T-helper 2 cell treated with Interferon-gamma antibody and Interleukin-4, amounts not matched to agents 5 μg/mL and 100 μg/mL, for 36 hours (primary cell): ENCODE measurements around the gene GAA.

Experiments used
- DNase-seq: peaks from one replicate; pipeline ENCODE4 v3.0.0; 2021; ENCODE audit warnings: low spot score
- H3K27ac Mint-ChIP-seq: one replicate; pipeline ENCODE4 v1.8.0; 2021; ENCODE audit warnings: mild to moderate bottlenecking, mixed read lengths
- H3K27me3 Mint-ChIP-seq: one replicate; pipeline ENCODE4 v1.8.0; 2021; ENCODE audit warnings: low read depth, mixed read lengths
- H3K36me3 Mint-ChIP-seq: one replicate; pipeline ENCODE4 v1.8.0; 2021; ENCODE audit warnings: low read depth, mixed read lengths
- H3K4me1 Mint-ChIP-seq: one replicate; pipeline ENCODE4 v1.8.0; 2021; ENCODE audit warnings: low read depth, mixed read lengths
- H3K4me3 Mint-ChIP-seq: one replicate; pipeline ENCODE4 v1.8.0; 2022; ENCODE audit warnings: mild to moderate bottlenecking, moderate library complexity, mixed read lengths
- H3K9me3 Mint-ChIP-seq: one replicate; pipeline ENCODE4 v1.8.0; 2021; ENCODE audit warnings: mixed read lengths

Gene GAA

DNA sequence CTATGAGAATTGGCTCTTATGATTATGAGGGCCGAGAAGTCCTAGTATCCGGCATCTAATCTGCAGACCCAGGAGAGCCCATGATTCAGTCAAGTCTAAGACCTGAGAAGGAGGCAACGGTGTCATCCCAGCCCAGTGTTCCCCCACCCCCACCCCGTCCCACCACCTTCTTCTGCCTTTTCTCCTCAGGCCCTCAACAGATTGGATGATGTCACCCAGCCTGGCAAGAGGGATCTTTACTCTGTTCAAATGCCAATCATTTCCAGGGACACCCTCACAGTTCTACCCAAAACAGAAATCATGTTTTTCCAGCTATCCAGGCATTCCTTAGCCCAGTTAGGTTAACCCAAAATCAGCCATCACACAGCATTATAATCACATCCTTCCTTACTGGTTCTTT is 10.0 kb upstream of the GAA start:
- Mint-ChIP-seq H3K4me1 (no peaks in the 10 kb centered on the region), H3K4me3 (no peak overlapping the region), H3K27ac (no peak overlapping the region), H3K36me3 (no peaks in the 10 kb centered on the region), H3K27me3 (peaks cover 2% of the 10 kb centered on the region), H3K9me3 (no peaks in the 10 kb centered on the region)
- no peak for DNase-seq

DNA sequence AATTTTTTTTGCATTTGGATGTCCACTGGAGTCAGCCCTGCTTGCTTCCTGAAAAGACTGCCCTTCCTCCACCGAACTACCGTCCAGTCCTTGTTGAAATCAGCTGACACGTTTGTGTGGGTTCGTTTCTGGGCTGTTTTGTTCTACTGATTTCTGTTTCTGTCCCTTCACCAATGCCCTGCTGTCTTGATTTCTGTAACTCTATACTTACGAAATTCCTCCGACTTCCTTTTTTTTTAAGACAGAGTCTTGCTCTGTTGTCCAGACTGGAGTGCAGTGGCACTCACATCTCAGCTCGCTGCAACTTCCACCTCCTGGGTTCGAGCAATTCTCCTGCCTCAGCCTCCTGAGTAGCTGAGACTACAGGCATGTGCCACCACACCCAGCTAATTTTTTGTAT is 8.4 kb upstream of the GAA start:
- Mint-ChIP-seq H3K27ac (no peak overlapping the region), H3K9me3 (no peaks in the 10 kb centered on the region), H3K36me3 (no peaks in the 10 kb centered on the region), H3K4me3 (no peak overlapping the region), H3K4me1 (no peaks in the 10 kb centered on the region), H3K27me3 (peaks cover 5% of the 10 kb centered on the region)
- DNase-seq: no peak

DNA sequence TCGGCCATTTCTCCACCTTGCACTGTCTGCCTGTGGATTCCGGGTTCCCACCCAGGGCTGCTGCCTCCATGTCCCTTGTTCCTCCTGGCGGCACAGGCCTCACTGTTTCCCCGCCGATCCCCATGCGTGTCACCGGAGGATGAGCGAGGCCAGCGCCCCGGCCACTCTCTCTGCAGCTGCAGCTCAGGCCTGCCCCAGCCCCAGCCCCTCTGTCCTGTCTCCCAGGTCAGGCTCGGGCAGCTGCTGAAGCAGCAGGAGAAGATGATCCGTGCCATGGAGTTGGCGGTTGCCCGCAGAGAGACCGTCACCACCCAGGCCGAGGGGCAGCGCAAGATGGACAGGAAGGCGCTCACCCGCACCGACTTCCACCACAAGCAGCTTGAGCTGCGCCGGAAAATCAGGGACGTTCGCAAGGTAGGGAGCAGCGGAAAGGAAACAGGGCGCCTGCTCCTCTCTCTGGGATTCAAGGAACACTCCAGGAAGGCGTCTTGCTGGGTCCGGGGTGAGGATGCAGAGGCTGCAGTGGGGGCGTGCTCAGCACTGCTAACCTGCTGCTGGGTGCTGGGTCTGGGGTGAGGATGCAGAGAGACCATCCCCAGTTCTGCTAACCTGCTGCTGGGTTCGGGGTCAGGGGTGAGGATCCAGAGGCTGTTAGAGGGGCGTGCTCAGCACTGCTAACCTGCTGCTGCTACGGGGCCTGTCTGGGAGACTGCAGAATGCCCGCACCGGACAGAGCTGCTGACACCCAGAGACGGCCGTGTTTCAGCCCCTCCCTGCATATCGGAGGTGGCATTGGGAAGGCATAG is 6.1 kb upstream of the GAA start:
- Mint-ChIP-seq H3K27ac (no peak overlapping the region), H3K27me3 (peaks cover 5% of the 10 kb centered on the region), H3K4me3 (no peak overlapping the region), H3K36me3 (no peaks in the 10 kb centered on the region), H3K9me3 (no peaks in the 10 kb centered on the region), H3K4me1 (peaks cover 2% of the 10 kb centered on the region)
- DNase-seq: no peak

DNA sequence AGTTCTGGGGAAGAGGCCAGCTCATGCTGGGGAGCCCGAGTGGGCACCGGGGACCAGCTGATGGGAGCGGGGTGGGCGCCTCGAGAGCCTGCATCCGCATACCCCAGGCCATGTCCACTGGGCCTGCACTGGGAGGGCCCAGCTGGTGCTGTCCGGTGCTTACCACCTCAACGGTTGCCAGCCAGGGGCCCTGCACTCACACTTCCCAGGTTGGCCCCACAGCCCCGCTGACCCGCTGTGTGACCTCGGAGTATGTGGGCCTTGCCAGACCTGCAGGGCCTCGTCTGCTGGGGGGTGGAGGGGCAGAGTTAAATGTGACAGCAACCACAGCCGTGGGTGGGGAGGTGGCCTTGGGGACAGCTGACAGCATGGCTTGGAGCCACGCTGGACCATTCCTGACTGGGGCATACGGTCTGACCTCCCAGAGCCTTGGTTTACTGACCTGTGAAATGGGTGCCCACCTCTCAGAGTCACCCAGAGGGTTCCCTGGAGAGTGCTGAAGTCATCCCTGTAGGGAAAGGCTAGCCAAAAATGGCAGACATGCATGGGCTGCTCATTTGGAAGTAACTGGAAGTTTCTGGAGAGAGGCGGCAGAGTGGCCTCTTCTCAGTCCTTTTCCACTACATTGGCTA is 5.4 kb upstream of the GAA start:
- peaks cover 9% of the 10 kb centered on the region for H3K4me1 Mint-ChIP-seq
- peaks cover 5% of the 10 kb centered on the region for H3K27me3 Mint-ChIP-seq
- no peaks in the 10 kb centered on the region for H3K36me3 Mint-ChIP-seq
- DNase-seq: no peak
- H3K27ac Mint-ChIP-seq: no peak overlapping the region
- H3K4me3 Mint-ChIP-seq: no peak overlapping the region
- H3K9me3 Mint-ChIP-seq: no peaks in the 10 kb centered on the region

DNA sequence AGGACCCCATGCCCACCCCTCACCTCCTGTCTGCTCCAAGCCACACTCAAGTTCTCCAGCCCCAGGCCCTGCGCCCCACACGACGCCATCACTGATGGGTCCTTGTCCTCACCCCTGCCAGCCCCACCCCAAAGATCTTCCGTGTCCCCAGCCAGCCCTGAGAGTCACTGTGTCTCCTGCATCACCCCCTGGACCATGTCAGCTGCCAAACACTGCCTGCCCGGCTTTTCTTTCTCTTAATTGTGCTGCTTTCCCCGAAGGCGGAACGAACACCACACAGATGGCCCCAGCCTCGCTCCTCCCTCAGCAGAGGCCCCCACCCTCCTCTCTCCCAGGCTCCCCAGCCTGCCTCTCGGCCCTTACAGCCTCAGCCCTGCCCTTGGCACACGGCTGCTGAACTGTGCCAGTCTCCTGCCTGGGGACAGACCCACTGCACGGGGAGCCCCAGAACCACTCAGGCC is 4.8 kb upstream of the GAA start:
- Mint-ChIP-seq H3K27ac (no peak overlapping the region), H3K4me3 (no peak overlapping the region), H3K9me3 (no peaks in the 10 kb centered on the region), H3K27me3 (peaks cover 5% of the 10 kb centered on the region), H3K36me3 (no peaks in the 10 kb centered on the region), H3K4me1 (peaks cover 10% of the 10 kb centered on the region)
- no peak for DNase-seq

DNA sequence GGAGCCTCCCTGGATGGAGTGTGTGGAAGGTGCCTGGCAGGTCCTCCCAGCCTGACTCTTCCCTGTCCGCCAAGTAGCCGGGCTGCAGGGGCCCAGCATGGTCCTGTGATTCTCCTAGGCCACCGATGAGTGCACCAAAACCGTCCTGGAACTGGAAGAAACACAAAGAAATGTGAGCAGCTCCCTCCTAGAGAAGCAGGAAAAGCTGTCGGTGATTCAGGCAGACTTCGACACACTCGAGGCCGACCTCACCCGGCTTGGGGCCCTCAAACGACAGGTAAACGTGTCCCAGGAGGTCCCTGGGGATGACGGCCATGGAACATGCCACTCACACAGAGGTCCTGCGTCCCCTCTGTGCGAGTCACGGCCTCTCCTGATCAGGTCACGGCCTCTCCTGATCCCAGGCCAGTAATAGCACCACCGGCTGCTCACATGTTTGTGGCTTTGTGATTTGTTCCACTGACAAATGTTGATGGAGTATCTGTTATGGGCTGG is 4.2 kb upstream of the GAA start:
- Mint-ChIP-seq H3K27me3 (peaks cover 5% of the 10 kb centered on the region), H3K9me3 (no peaks in the 10 kb centered on the region), H3K4me3 (no peak overlapping the region), H3K36me3 (no peaks in the 10 kb centered on the region), H3K27ac (no peak overlapping the region), H3K4me1 (peaks cover 13% of the 10 kb centered on the region)
- no peak for DNase-seq

DNA sequence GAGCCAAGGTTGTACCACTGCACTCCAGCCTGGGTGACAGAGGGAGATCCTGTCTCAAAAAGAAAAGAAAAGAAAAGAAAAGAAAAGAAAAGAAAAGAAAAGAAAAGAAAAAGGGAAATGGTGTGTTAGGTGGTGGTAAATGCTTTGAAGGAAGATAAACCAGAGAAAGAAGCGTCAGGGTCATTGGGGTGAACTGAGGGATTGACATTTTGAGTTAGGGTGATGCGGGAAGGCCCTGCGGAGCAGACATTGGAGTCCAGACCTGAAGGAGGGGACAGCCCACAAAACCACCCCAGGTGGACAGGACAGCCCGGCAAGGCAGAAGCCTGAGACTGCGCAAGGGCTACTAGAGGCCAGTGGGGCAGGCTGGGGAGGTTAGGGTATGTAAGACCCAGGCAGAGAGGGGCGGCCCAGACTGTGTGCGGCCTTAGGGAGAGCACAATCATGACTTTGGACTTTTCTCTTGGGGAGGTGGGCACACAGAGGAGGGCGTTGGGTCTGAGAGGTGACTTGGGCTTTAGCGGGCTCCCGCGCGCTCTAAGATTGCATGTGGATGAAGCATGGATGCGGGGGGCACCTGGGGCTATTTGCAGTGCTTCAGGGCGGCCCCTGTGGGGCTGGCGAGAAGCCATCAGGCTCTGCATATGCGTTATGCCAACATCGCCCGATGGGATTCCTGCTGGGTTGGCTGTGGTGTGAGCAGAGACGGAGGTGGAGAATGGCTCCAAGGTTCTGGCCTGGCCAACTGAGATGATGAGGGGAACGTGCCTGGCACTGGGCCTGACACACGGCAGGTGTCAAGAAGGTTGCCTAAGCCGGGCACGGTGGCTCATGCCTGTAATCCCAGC is 3.3 kb upstream of the GAA start:
- Mint-ChIP-seq H3K27me3 (peaks cover 4% of the 10 kb centered on the region), H3K27ac (no peak overlapping the region), H3K36me3 (no peaks in the 10 kb centered on the region), H3K4me3 (no peak overlapping the region), H3K9me3 (no peaks in the 10 kb centered on the region), H3K4me1 (peaks cover 20% of the 10 kb centered on the region)
- DNase-seq: no peak

DNA sequence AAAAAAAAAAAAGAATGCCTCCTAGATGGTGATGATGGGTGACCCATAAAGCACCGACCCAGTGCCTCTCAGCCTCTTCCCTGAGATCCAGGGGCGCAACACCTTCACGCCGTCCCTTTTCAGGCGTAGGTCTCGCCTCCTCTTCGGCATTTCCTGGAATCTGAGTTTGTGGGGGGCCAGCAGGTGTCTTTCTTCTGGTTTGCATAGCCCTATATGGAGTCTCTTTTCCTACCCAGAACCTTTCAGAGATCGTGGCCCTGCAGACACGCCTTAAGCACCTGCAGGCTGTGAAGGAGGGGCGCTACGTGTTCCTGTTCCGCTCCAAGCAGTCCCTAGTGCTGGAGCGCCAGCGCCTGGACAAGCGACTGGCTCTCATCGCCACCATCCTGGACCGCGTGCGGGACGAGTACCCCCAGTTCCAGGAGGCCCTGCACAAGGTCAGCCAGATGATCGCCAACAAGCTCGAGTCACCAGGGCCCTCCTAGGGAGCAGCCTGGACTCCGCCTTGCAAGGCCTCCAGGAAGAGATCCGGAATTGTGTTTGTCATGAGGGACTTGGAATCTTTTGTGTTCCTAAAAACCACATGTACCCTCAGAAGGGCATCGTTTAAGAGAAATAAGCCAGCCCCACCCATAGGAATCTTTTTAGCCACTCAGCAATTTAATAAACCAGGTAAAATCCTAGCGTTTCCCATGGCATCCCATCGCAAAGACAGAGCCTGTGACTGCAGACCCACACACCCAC is 1.9 kb upstream of the GAA start:
- no peak overlapping the region for H3K4me3 Mint-ChIP-seq
- H3K4me1 Mint-ChIP-seq: peaks cover 25% of the 10 kb centered on the region
- H3K27ac Mint-ChIP-seq: no peak overlapping the region
- DNase-seq: no peak
- H3K36me3 Mint-ChIP-seq: no peaks in the 10 kb centered on the region
- H3K27me3 Mint-ChIP-seq: peaks cover 4% of the 10 kb centered on the region
- H3K9me3 Mint-ChIP-seq: no peaks in the 10 kb centered on the region

DNA sequence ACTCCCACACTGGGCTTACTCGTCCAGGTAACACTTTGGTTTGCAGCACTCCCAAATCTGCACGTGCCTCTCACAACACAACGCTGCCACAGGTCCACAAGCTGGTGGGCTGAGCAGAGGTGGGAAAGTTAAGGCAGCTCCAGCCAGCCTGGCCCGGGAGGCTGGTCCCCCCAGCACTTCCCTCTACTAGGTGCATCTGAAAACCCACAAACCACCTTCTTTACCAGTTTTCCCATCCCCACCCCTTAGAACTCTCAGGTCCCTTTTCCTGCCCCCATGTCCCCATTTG is 1.4 kb upstream of the GAA start:
- peaks cover 25% of the 10 kb centered on the region for H3K4me1 Mint-ChIP-seq
- no peaks in the 10 kb centered on the region for H3K9me3 Mint-ChIP-seq
- H3K4me3 Mint-ChIP-seq: peak overlapping the region; percentile 88
- DNase-seq: no peak
- H3K27ac Mint-ChIP-seq: no peak overlapping the region
- H3K27me3 Mint-ChIP-seq: peaks cover 4% of the 10 kb centered on the region
- no peaks in the 10 kb centered on the region for H3K36me3 Mint-ChIP-seq

DNA sequence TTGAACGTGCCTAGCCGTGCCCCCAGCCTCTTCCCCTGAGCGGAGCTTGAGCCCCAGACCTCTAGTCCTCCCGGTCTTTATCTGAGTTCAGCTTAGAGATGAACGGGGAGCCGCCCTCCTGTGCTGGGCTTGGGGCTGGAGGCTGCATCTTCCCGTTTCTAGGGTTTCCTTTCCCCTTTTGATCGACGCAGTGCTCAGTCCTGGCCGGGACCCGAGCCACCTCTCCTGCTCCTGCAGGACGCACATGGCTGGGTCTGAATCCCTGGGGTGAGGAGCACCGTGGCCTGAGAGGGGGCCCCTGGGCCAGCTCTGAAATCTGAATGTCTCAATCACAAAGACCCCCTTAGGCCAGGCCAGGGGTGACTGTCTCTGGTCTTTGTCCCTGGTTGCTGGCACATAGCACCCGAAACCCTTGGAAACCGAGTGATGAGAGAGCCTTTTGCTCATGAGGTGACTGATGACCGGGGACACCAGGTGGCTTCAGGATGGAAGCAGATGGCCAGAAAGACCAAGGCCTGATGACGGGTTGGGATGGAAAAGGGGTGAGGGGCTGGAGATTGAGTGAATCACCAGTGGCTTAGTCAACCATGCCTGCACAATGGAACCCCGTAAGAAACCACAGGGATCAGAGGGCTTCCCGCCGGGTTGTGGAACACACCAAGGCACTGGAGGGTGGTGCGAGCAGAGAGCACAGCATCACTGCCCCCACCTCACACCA is 724 bp downstream of the GAA start:
- Mint-ChIP-seq H3K27ac (peak overlapping the region; percentile 85), H3K27me3 (peaks cover 4% of the 10 kb centered on the region), H3K36me3 (no peaks in the 10 kb centered on the region), H3K4me1 (peaks cover 25% of the 10 kb centered on the region), H3K4me3 (peak overlapping the region; percentile 93), H3K9me3 (no peaks in the 10 kb centered on the region)
- no peak for DNase-seq

DNA sequence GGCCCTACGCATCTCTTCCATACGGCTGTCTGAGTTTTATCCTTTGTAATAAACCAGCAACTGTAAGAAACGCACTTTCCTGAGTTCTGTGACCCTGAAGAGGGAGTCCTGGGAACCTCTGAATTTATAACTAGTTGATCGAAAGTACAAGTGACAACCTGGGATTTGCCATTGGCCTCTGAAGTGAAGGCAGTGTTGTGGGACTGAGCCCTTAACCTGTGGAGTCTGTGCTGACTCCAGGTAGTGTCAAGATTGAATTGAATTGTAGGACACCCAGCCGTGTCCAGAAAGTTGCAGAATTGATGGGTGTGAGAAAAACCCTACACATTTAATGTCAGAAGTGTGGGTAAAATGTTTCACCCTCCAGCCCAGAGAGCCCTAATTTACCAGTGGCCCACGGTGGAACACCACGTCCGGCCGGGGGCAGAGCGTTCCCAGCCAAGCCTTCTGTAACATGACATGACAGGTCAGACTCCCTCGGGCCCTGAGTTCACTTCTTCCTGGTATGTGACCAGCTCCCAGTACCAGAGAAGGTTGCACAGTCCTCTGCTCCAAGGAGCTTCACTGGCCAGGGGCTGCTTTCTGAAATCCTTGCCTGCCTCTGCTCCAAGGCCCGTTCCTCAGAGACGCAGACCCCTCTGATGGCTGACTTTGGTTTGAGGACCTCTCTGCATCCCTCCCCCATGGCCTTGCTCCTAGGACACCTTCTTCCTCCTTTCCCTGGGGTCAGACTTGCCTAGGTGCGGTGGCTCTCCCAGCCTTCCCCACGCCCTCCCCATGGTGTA is 1.5 kb downstream of the GAA start:
- peak overlapping the region; percentile 93 for H3K4me3 Mint-ChIP-seq
- DNase-seq: no peak
- peak overlapping the region; percentile 49 for H3K27ac Mint-ChIP-seq
- H3K27me3 Mint-ChIP-seq: peaks cover under 1% of the 10 kb centered on the region
- no peaks in the 10 kb centered on the region for H3K36me3 Mint-ChIP-seq
- peaks cover 25% of the 10 kb centered on the region for H3K4me1 Mint-ChIP-seq
- H3K9me3 Mint-ChIP-seq: no peaks in the 10 kb centered on the region

DNA sequence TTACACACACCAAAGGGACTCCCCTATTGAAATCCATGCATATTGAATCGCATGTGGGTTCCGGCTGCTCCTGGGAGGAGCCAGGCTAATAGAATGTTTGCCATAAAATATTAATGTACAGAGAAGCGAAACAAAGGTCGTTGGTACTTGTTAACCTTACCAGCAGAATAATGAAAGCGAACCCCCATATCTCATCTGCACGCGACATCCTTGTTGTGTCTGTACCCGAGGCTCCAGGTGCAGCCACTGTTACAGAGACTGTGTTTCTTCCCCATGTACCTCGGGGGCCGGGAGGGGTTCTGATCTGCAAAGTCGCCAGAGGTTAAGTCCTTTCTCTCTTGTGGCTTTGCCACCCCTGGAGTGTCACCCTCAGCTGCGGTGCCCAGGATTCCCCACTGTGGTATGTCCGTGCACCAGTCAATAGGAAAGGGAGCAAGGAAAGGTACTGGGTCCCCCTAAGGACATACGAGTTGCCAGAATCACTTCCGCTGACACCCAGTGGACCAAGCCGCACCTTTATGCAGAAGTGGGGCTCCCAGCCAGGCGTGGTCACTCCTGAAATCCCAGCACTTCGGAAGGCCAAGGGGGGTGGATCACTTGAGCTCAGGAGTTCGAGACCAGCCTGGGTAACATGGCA is 2.2 kb downstream of the GAA start:
- DNase-seq: no peak
- Mint-ChIP-seq H3K4me3 (peak overlapping the region; percentile 55), H3K36me3 (no peaks in the 10 kb centered on the region), H3K27ac (peak overlapping the region; percentile 49), H3K27me3 (no peaks in the 10 kb centered on the region), H3K4me1 (peaks cover 25% of the 10 kb centered on the region), H3K9me3 (no peaks in the 10 kb centered on the region)
